ENCODE measurements around the gene SRGAP2C.
"Not testable (repeated sequence)": the region's sequence is repeated elsewhere in the genome, so short reads cannot be mapped to it uniquely, and the experiment has no call there.

The SRGAP2C gene

GRCh38 chr1:121186191-121186590 lies 1.4 kb downstream of the SRGAP2C start:
- not testable (repeated sequence) for DNase-seq (ENCODE audit: low read depth in 2 of 2)

- not testable (repeated sequence) for DNase-seq (ENCODE audit: low read depth in 2 of 2)
These were observed 3.1 kb downstream of the SRGAP2C start for GRCh38 chr1:121187914-121188313.

GRCh38 chr1:121192512-121192911 lies 7.7 kb downstream of the SRGAP2C start:
- not testable (repeated sequence) for DNase-seq (ENCODE audit: low read depth in 2 of 2)

- DNase-seq (ENCODE audit: low read depth in 2 of 2) = not testable (repeated sequence)
These were observed 12.5 kb downstream of the SRGAP2C start for GRCh38 chr1:121197095-121197882.

- DNase-seq (ENCODE audit: low read depth in 2 of 2) = not testable (repeated sequence)
These were observed 15.0 kb downstream of the SRGAP2C start for GRCh38 chr1:121199763-121200162.

GRCh38 chr1:121200232-121200631 lies 15.5 kb downstream of the SRGAP2C start:
- DNase-seq (ENCODE audit: low read depth in 2 of 2) = not testable (repeated sequence)

- DNase-seq (ENCODE audit: low read depth in 2 of 2) = not testable (repeated sequence)
These were observed 16.5 kb downstream of the SRGAP2C start for GRCh38 chr1:121200985-121201981.

GRCh38 chr1:121202986-121203385 lies 18.2 kb downstream of the SRGAP2C start:
- not testable (repeated sequence) for DNase-seq (ENCODE audit: low read depth in 2 of 2)

GRCh38 chr1:121205786-121206711 lies 21.3 kb downstream of the SRGAP2C start:
- not testable (repeated sequence) for DNase-seq (ENCODE audit: low read depth in 2 of 2)

GRCh38 chr1:121207328-121207727 lies 22.6 kb downstream of the SRGAP2C start:
- not testable (repeated sequence) for DNase-seq (ENCODE audit: low read depth in 2 of 2)

GRCh38 chr1:121208375-121208774 lies 23.6 kb downstream of the SRGAP2C start:
- DNase-seq (ENCODE audit: low read depth in 2 of 2) = not testable (repeated sequence)

- not testable (repeated sequence) for DNase-seq (ENCODE audit: low read depth in 2 of 2)
These were observed 26.0 kb downstream of the SRGAP2C start for GRCh38 chr1:121210778-121211177.

GRCh38 chr1:121213491-121213890 lies 28.7 kb downstream of the SRGAP2C start:
- DNase-seq (ENCODE audit: low read depth in 2 of 2) = not testable (repeated sequence)

- DNase-seq (ENCODE audit: low read depth in 2 of 2) = not testable (repeated sequence)
These were observed 29.9 kb downstream of the SRGAP2C start for GRCh38 chr1:121214544-121215156.

- not testable (repeated sequence) for DNase-seq (ENCODE audit: low read depth in 2 of 2)
These were observed 31.1 kb downstream of the SRGAP2C start for GRCh38 chr1:121215699-121216417.

GRCh38 chr1:121216676-121217075 lies 31.9 kb downstream of the SRGAP2C start:
- DNase-seq (ENCODE audit: low read depth in 2 of 2) = not testable (repeated sequence)

- not testable (repeated sequence) for DNase-seq (ENCODE audit: low read depth in 2 of 2)
These were observed 37.0 kb downstream of the SRGAP2C start for GRCh38 chr1:121221770-121222169.

- DNase-seq (ENCODE audit: low read depth in 2 of 2) = not testable (repeated sequence)
These were observed 39.9 kb downstream of the SRGAP2C start for GRCh38 chr1:121224714-121225113.

- not testable (repeated sequence) for DNase-seq (ENCODE audit: low read depth in 2 of 2)
These were observed 41.6 kb downstream of the SRGAP2C start for GRCh38 chr1:121226295-121226904.

All from stimulated activated CD4-positive, alpha-beta T cell treated with anti-CD3 and anti-CD28 coated beads, Interleukin-1b, Interleukin-23, amount 100 ng/mL, for 1 hour (primary cell).